ENCODE results near the gene CFAP53. TPM values are rescaled to one million over a fixed set of nuclear protein-coding genes. Genes with fewer than 3 reads are reported as not detected.
"Not testable (repeated sequence)": the region's sequence is repeated elsewhere in the genome, so short reads cannot be mapped to it uniquely, and the experiment has no call there.

Gene CFAP53
- total and polyA plus RNA-seq, 7 experiments from 2014 or later: 0.09 to 1.8 (median 0.45) TPM; not detected in 1

DNA sequence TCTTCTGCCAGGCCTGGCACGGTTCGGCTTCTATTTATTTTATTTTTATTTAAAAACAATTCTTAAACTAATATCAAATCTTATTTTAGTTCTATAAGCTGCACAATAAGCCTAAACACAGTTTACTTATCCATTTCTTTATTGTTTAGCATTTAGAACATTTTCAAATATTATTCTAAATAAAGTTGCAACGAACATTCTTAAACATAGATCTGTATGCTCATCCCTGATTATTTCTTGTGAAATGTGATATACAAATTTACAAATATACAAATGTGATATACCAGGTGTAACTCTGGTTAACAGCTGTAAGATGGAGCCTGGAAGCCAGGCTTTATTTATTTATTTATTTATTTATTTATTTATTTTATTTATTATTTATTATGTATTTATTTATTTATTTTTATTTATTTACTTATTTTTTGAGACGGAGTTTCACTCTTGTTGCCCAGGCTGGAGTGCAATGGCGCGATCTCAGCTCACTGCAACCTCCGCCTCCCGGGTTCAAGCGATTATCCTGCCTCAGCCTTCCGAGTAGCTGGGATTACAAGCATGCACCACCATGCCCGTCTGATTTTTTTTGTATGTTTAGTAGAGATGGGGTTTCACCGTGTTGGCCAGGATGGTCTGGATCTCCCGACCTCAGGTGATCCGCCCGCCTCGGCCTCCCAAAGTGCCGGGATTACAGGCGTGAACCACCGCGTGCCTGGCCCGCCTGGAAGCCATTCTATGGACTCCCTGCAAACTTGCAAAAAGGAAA lies 22.2 kb upstream of the CFAP53 start:
- H3K4me3 Mint-ChIP-seq: peak overlapping the region; percentile 91 to 100 (median 98)
- intact Hi-C loops (cut with micrococcal nuclease): loop anchor here (1.0 to 10.0 kb wide), 8 partner anchors 8 to 1444 kb away; partner anchors contain the start of genes ACAA2 (in 1 of the 2), DYM (in 1 of the 2), ELAC1 (in 1 of the 2) and ME2 (in 1 of the 2)
- peak overlapping the region; percentile 94 to 100 (median 99) for H3K27ac Mint-ChIP-seq
- Histone ChIP-seq H3K36me3 (ENCODE audit: control insufficient read depth in 2 of 3, insufficient read depth in 3 of 3, low read length in 3 of 3) (peaks cover 0 to 35% (median 5%) of the 10 kb centered on the region in 3 experiments), H3K4me3 (ENCODE audit: low read length) (peak overlapping the region; percentile 98), H3K27ac (ENCODE audit: low read depth, low read length) (peak overlapping the region; percentile 97)
- POLR2A ChIA-PET: interaction anchor here (0.5 to 2.3 kb wide), 5 partner anchors 9 to 153 kb away, joined by 3 to 17 read pairs (median 4); partner anchors contain the start of gene SKA1
- H3K36me3 Mint-ChIP-seq: peaks cover 4 to 29% (median 13%) of the 10 kb centered on the region in 5 donors
- H3K27me3 ChIP-seq (ENCODE audit: control insufficient read depth in 2 of 2, insufficient read depth in 2 of 2, low read length in 2 of 2); H3K9me3 ChIP-seq (ENCODE audit: control insufficient read depth in 2 of 3, low read length in 3 of 3); H3K27me3 Mint-ChIP-seq; H3K4me1 ChIP-seq (ENCODE audit: control insufficient read depth in 2 of 2, insufficient read depth in 2 of 2, low read length in 2 of 2); H3K9me3 Mint-ChIP-seq; ATAC-seq; CTCF ChIA-PET; DNase-seq: not testable (repeated sequence)
- peaks cover 6 to 36% (median 27%) of the 10 kb centered on the region in 7 donors for H3K4me1 Mint-ChIP-seq

DNA sequence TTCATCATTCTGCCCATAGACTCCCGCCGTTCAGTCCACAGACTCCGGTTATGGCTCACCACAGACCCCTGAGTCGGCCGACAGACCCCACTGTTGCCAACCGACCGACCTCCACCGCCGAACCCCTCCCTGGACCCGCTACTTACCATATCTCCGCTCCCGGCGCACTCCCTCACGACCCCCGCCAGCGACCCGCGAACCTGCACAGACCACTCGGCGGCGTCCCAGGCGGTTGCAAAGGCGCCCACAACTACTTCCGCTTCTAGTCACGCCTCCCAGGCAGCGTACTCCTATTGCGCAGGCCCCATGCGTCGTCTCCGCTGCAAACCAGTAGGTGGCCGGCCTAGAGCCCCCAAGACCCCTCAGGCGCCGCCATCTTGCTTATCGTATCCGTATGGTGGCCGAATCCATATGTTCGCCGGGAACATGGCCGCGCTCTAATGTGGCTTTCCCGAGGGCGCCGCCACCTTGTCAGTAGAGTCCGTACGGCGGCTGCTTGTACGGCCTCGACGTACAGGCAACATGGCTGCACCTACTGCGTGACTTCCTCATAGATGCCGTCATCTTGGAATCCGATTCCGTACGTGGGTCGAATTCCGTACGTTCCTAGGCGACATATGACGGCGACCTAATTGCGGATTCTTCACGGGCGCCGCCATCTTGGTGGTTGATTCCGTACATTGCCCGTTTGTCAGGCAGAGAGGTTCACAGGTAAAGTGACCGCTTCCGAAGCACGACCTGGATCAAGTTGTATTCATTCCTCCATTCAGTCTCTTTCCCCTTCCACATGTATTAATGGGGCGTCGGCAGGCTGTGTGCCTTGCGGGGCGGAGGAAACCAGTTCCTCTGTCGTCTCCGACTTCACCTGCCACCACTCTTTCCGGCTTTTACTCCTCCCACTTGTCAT lies 21.4 kb upstream of the CFAP53 start, which contains the start of gene CXXC1:
Gene CXXC1, minus strand, starts transcription at position 252 of the 907 bp plus-strand sequence. Its CDS starts 103 bp downstream, at position 149.
- Mint-ChIP-seq H3K27me3 (peaks cover 0 to 2% (median 0%) of the 10 kb centered on the region in 5 donors), H3K4me3 (peak within 1 kb of the TSS; percentile 91 to 100 (median 98)), H3K4me1 (peaks cover 6 to 39% (median 28%) of the 10 kb centered on the region in 7 donors), H3K27ac (peak within 1 kb of the TSS; percentile 94 to 100 (median 99)), H3K36me3 (peaks cover 4 to 36% (median 19%) of the 10 kb centered on the region in 5 donors), H3K9me3 (peaks cover 0 to 3% (median 0%) of the 10 kb centered on the region in 11 donors)
- intact Hi-C loops (cut with micrococcal nuclease): loop anchor here (1.0 to 10.0 kb wide), 20 partner anchors 7 to 1443 kb away; partner anchors contain the start of genes CFAP53 (in 2 of the 2), MEX3C (in 2 of the 2), RPL17 (in 2 of the 2) and ACAA2 (in 1 of the 2)
- POLR2A ChIA-PET: interaction anchor here (0.6 to 2.3 kb wide), 2 partner anchors 10 to 12 kb away, joined by 3 to 17 read pairs; no protein-coding TSS in a partner anchor
- ATAC-seq (peak; percentile 92), DNase-seq (peak; percentile 89 to 98 (median 97))
- Histone ChIP-seq H3K36me3 (ENCODE audit: control insufficient read depth in 2 of 3, insufficient read depth in 3 of 3, low read length in 3 of 3) (peaks cover 0 to 44% (median 5%) of the 10 kb centered on the region in 3 experiments), H3K9me3 (ENCODE audit: control insufficient read depth in 2 of 3, low read length in 3 of 3) (no peaks in the 10 kb centered on the region), H3K4me3 (ENCODE audit: low read length) (peak within 1 kb of the TSS; percentile 98), H3K4me1 (ENCODE audit: control insufficient read depth in 2 of 2, insufficient read depth in 2 of 2, low read length in 2 of 2) (peaks cover 0 to 7% of the 10 kb centered on the region in 2 donors), H3K27me3 (ENCODE audit: control insufficient read depth in 2 of 2, insufficient read depth in 2 of 2, low read length in 2 of 2) (no peaks in the 10 kb centered on the region), H3K27ac (ENCODE audit: low read depth, low read length) (peak within 1 kb of the TSS; percentile 97)
- CTCF ChIA-PET: no interaction called here

- CTCF ChIA-PET: no interaction called here
- Histone ChIP-seq H3K4me1 (ENCODE audit: control insufficient read depth in 2 of 2, insufficient read depth in 2 of 2, low read length in 2 of 2) (peaks cover 3 to 11% of the 10 kb centered on the region in 2 donors), H3K27ac (ENCODE audit: low read depth, low read length) (peak overlapping the region; percentile 97), H3K9me3 (ENCODE audit: control insufficient read depth in 2 of 3, low read length in 3 of 3) (no peaks in the 10 kb centered on the region), H3K4me3 (ENCODE audit: low read length) (peak overlapping the region; percentile 98), H3K27me3 (ENCODE audit: control insufficient read depth in 2 of 2, insufficient read depth in 2 of 2, low read length in 2 of 2) (no peaks in the 10 kb centered on the region), H3K36me3 (ENCODE audit: control insufficient read depth in 2 of 3, insufficient read depth in 3 of 3, low read length in 3 of 3) (peaks cover 0 to 45% (median 5%) of the 10 kb centered on the region in 3 experiments)
- Mint-ChIP-seq H3K4me1 (peaks cover 6 to 39% (median 32%) of the 10 kb centered on the region in 7 donors), H3K27me3 (peaks cover 0 to 2% (median 0%) of the 10 kb centered on the region in 5 donors), H3K9me3 (peaks cover 0 to 3% (median 0%) of the 10 kb centered on the region in 11 donors), H3K36me3 (peaks cover 4 to 41% (median 19%) of the 10 kb centered on the region in 5 donors), H3K27ac (peak overlapping the region; percentile 94 to 100 (median 99)), H3K4me3 (peak overlapping the region; percentile 91 to 100 (median 98))
- POLR2A ChIA-PET: no interaction called here
- peak in 1 of 9 donors; percentile 41 for DNase-seq
- ATAC-seq: no peak
- intact Hi-C loops (cut with micrococcal nuclease): loop anchor here (1.0 to 10.0 kb wide), 17 partner anchors 9 to 1442 kb away; partner anchors contain the start of genes CFAP53 (in 2 of the 2), MEX3C (in 2 of the 2), RPL17 (in 2 of the 2) and ACAA2 (in 1 of the 2)
These were observed 20.7 kb upstream of the CFAP53 start for GRCh38 chr18:50287028-50287440.

GRCh38 chr18:50286391-50287027 lies 20.2 kb upstream of the CFAP53 start:
- Histone ChIP-seq H3K27ac (ENCODE audit: low read depth, low read length) (peak overlapping the region; percentile 97), H3K36me3 (ENCODE audit: control insufficient read depth in 2 of 3, insufficient read depth in 3 of 3, low read length in 3 of 3) (peaks cover 0 to 45% (median 5%) of the 10 kb centered on the region in 3 experiments), H3K4me1 (ENCODE audit: control insufficient read depth in 2 of 2, insufficient read depth in 2 of 2, low read length in 2 of 2) (peaks cover 6 to 14% of the 10 kb centered on the region in 2 donors), H3K4me3 (ENCODE audit: low read length) (peak overlapping the region; percentile 98), H3K27me3 (ENCODE audit: control insufficient read depth in 2 of 2, insufficient read depth in 2 of 2, low read length in 2 of 2) (no peaks in the 10 kb centered on the region), H3K9me3 (ENCODE audit: control insufficient read depth in 2 of 3, low read length in 3 of 3) (no peaks in the 10 kb centered on the region)
- DNase-seq (no peak), ATAC-seq (no peak)
- peak overlapping the region; percentile 94 to 100 (median 99) for H3K27ac Mint-ChIP-seq
- H3K27me3 Mint-ChIP-seq: peaks cover 0 to 4% (median 0%) of the 10 kb centered on the region in 5 donors
- H3K36me3 Mint-ChIP-seq: peaks cover 4 to 41% (median 19%) of the 10 kb centered on the region in 5 donors
- CTCF ChIA-PET: no interaction called here
- H3K4me1 Mint-ChIP-seq: peaks cover 6 to 39% (median 34%) of the 10 kb centered on the region in 7 donors
- peaks cover 0 to 3% (median 0%) of the 10 kb centered on the region in 11 donors for H3K9me3 Mint-ChIP-seq
- POLR2A ChIA-PET: no interaction called here
- peak overlapping the region; percentile 91 to 100 (median 98) for H3K4me3 Mint-ChIP-seq
- intact Hi-C loops (cut with micrococcal nuclease): loop anchor here (1.0 to 10.0 kb wide), 17 partner anchors 8 to 1442 kb away; partner anchors contain the start of genes CFAP53 (in 2 of the 2), MEX3C (in 2 of the 2), RPL17 (in 2 of the 2) and ACAA2 (in 1 of the 2)

DNA sequence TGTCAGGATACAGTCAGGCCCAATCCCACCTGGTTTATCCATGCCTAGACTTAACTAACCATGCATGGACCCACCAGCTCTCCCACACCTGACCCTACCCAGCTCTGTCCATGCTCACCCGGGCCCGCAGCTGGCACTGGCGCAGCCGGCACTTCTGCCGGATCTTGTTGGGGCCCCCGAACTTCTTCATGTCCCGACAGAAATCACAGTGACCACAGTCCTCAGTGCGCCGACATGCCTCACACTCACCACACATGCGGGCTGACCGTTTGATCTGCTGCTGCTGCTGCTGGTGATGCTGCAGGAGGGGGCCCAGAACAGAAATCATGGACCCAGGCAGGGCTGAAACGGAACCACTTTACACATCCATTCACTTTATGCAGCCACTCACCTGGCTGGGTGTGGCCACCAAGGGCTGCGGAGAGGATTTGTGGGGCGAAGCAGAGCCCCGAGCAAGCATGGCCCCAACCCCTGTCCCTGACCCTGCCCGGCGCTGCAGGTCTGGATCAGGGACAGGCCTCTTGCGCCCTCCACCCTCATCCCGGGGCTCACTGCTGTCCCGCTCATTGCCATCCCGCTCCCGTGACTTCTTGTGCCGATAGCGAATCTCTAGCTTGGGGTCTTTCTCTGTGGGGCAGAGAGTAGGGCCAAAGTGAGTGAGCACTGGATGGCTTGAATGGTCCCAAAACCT lies 19.5 kb upstream of the CFAP53 start:
- Histone ChIP-seq H3K36me3 (ENCODE audit: control insufficient read depth in 2 of 3, insufficient read depth in 3 of 3, low read length in 3 of 3) (peaks cover 0 to 50% (median 5%) of the 10 kb centered on the region in 3 experiments), H3K27ac (ENCODE audit: low read depth, low read length) (no peak overlapping the region), H3K9me3 (ENCODE audit: control insufficient read depth in 2 of 3, low read length in 3 of 3) (no peaks in the 10 kb centered on the region), H3K27me3 (ENCODE audit: control insufficient read depth in 2 of 2, insufficient read depth in 2 of 2, low read length in 2 of 2) (no peaks in the 10 kb centered on the region), H3K4me1 (ENCODE audit: control insufficient read depth in 2 of 2, insufficient read depth in 2 of 2, low read length in 2 of 2) (peaks cover 8 to 15% of the 10 kb centered on the region in 2 donors), H3K4me3 (ENCODE audit: low read length) (no peak overlapping the region)
- Mint-ChIP-seq H3K4me3 (peak overlapping the region; percentile 91 to 100 (median 98)), H3K27me3 (peaks cover 0 to 2% (median 0%) of the 10 kb centered on the region in 5 donors), H3K9me3 (peaks cover 0 to 3% (median 0%) of the 10 kb centered on the region in 11 donors), H3K4me1 (peaks cover 12 to 47% (median 40%) of the 10 kb centered on the region in 7 donors), H3K27ac (peak overlapping the region in 7 of 9 donors; percentile 67 to 100 (median 96)), H3K36me3 (peaks cover 4 to 46% (median 19%) of the 10 kb centered on the region in 5 donors)
- CTCF ChIA-PET: no interaction called here
- ATAC-seq (no peak), DNase-seq (no peak)
- POLR2A ChIA-PET: no interaction called here
- intact Hi-C loops (cut with micrococcal nuclease): loop anchor here (5.0 to 10.0 kb wide), 5 partner anchors 473 to 1441 kb away; partner anchors contain the start of genes ACAA2 (in 1 of the 2), ELAC1 (in 1 of the 2) and SMAD4 (in 1 of the 2)

Measured in naive thymus-derived CD4-positive, alpha-beta T cell (primary cell).